Lung (tissue), 5 donors: ENCODE data around the gene PTGFRN. TPM values are rescaled to one million over a fixed set of nuclear protein-coding genes. Genes with fewer than 3 reads are reported as not detected.

Source experiments
- polyA plus RNA-seq, 2 donors: library from polyadenylated mRNA; stranded (reverse); fragments of 200-250 nt; gene quantifications; one replicate each; pipeline ENCODE4 v1.2.1, GENCODE V29; 2013
- small RNA-seq: library from RNA; depleted of rRNA; stranded (forward); fragments of <200 nt; gene quantifications from one replicate; pipeline ENCODE3, GENCODE V24; 2014; ENCODE audit warnings: low replicate concordance
- total RNA-seq, 2 donors: library from RNA; depleted of rRNA in 1 of 2; stranded (reverse); fragments of >200 nt in 1 of 2; gene quantifications; one replicate each; pipeline ENCODE4 v1.2.1, GENCODE V29; 2014 to 2021
- donor health status: Bipolar disorder and iron deficiency.
- donor health status: healthy.
- donor health status: DM: yes; HTN: yes; CAD: no.

PTGFRN gene
- total and polyA plus RNA-seq, 4 donors = 8.0 to 51.7 (median 24.9) TPM

Small RNA genes within 50 kb of the gene (small RNA-seq; reads per million reads assigned to genes)
- gene RNA5SP55 = not detected

Other genes starting within 250 kb of the PTGFRN start
- 10 to 100 TPM; 16.7 to 48.5 TPM for gene IGSF3, start 242.2 kb upstream of the PTGFRN start, total RNA-seq
- 1 to 10 TPM; 6.3 to 9.9 TPM for gene IGSF3, start 242.2 kb upstream of the PTGFRN start, polyA plus RNA-seq
- gene CD2, start 155.5 kb upstream of the PTGFRN start, total RNA-seq = 1 to 10 TPM; 2.4 to 4.8 TPM
- 1 to 10 TPM; 5.0 to 5.2 TPM for gene CD2, start 155.5 kb upstream of the PTGFRN start, polyA plus RNA-seq
- 1 to 10 TPM; 2.2 to 6.7 TPM for gene CD101, start 91.8 kb downstream of the PTGFRN start, total RNA-seq
- gene CD101, start 91.8 kb downstream of the PTGFRN start, polyA plus RNA-seq = 10 to 100 TPM in 1 of 2 donors, 1 to 10 TPM in 1; 2.0 to 17.8 TPM
- 10 to 100 TPM; 17.9 to 21.0 TPM for gene TTF2, start 150.4 kb downstream of the PTGFRN start, total RNA-seq
- 1 to 10 TPM; 3.9 to 5.2 TPM for gene TTF2, start 150.4 kb downstream of the PTGFRN start, polyA plus RNA-seq
- gene TRIM45, start 211.8 kb downstream of the PTGFRN start, total RNA-seq = 1 to 10 TPM; 3.1 to 6.0 TPM
- 1 to 10 TPM in 1 of 2 donors, under 1 TPM in 1; 0.41 to 2.8 TPM for gene TRIM45, start 211.8 kb downstream of the PTGFRN start, polyA plus RNA-seq